Stomach smooth muscle (tissue), 2 donors: ENCODE results near the gene SLC2A5.

Source experiments
- H3K27ac ChIP-seq: one replicate; pipeline ENCODE4 v1.7.0; 2013; ENCODE audit warnings: mild to moderate bottlenecking, low read length, inconsistent platforms
- H3K27me3 ChIP-seq, 2 donors: one replicate each; pipeline ENCODE4 v1.7.0; 2013; ENCODE audit warnings: low read length in 2 of 2; ENCODE audit not compliant: insufficient read depth in 2 of 2, control insufficient read depth in 1 of 2
- H3K36me3 ChIP-seq, 2 donors: one replicate each; pipeline ENCODE4 v1.7.0; 2013; ENCODE audit warnings: low read length in 2 of 2; ENCODE audit not compliant: control insufficient read depth in 2 of 2, insufficient read depth in 2 of 2
- H3K4me1 ChIP-seq: one replicate; pipeline ENCODE4 v1.7.0; 2013; ENCODE audit warnings: low read length; ENCODE audit not compliant: control insufficient read depth, insufficient read depth
- H3K4me3 ChIP-seq, 2 donors: one replicate each; pipeline ENCODE4 v1.7.0; 2013; ENCODE audit warnings: low read length in 2 of 2
- H3K9ac ChIP-seq, 2 donors: one replicate each; pipeline ENCODE4 v1.7.0; 2013; ENCODE audit warnings: low read length in 2 of 2, mild to moderate bottlenecking in 1 of 2
- H3K9me3 ChIP-seq, 2 donors: one replicate each; pipeline ENCODE4 v1.7.0; 2013; ENCODE audit warnings: low read length in 2 of 2; ENCODE audit not compliant: control insufficient read depth in 2 of 2
- donor health status: healthy.
- donor health status: Pancreatic carcinoma.

SLC2A5 gene

GRCh38 chr1:9044236-9044635, 25.2 kb downstream of the SLC2A5 start:
- Histone ChIP-seq H3K27me3 (peaks cover 0 to 4% of the 10 kb centered on the region in 2 donors), H3K9ac (no peak overlapping the region), H3K4me3 (no peak overlapping the region), H3K9me3 (no peaks in the 10 kb centered on the region), H3K27ac (no peak overlapping the region), H3K36me3 (no peaks in the 10 kb centered on the region), H3K4me1 (peaks cover under 1% of the 10 kb centered on the region)

- Histone ChIP-seq H3K36me3 (no peaks in the 10 kb centered on the region), H3K4me1 (peaks cover 3% of the 10 kb centered on the region), H3K27ac (no peak overlapping the region), H3K4me3 (no peak overlapping the region), H3K9ac (no peak overlapping the region), H3K9me3 (no peaks in the 10 kb centered on the region), H3K27me3 (peaks cover 0 to 4% of the 10 kb centered on the region in 2 donors)
These were observed 27.2 kb downstream of the SLC2A5 start for GRCh38 chr1:9042272-9042671.

GRCh38 chr1:9041116-9041779, 28.2 kb downstream of the SLC2A5 start:
- Histone ChIP-seq H3K27ac (no peak overlapping the region), H3K4me1 (peaks cover 3% of the 10 kb centered on the region), H3K4me3 (no peak overlapping the region), H3K9ac (no peak overlapping the region), H3K27me3 (peaks cover 0 to 4% of the 10 kb centered on the region in 2 donors), H3K9me3 (no peaks in the 10 kb centered on the region), H3K36me3 (no peaks in the 10 kb centered on the region)

GRCh38 chr1:9040659-9041030, 28.8 kb downstream of the SLC2A5 start:
- H3K4me3 ChIP-seq = no peak overlapping the region
- H3K9me3 ChIP-seq = peaks cover 0 to under 1% of the 10 kb centered on the region in 2 donors
- peaks cover 0 to 4% of the 10 kb centered on the region in 2 donors for H3K27me3 ChIP-seq
- peaks cover 3% of the 10 kb centered on the region for H3K4me1 ChIP-seq
- H3K27ac ChIP-seq = no peak overlapping the region
- no peak overlapping the region for H3K9ac ChIP-seq
- H3K36me3 ChIP-seq = no peaks in the 10 kb centered on the region

GRCh38 chr1:9039761-9040658, 29.4 kb downstream of the SLC2A5 start:
- Histone ChIP-seq H3K27ac (no peak overlapping the region), H3K4me3 (no peak overlapping the region), H3K9me3 (peaks cover 3 to 6% of the 10 kb centered on the region in 2 donors), H3K9ac (no peak overlapping the region), H3K4me1 (peaks cover 3% of the 10 kb centered on the region), H3K36me3 (no peaks in the 10 kb centered on the region), H3K27me3 (peaks cover 0 to 4% of the 10 kb centered on the region in 2 donors)

- H3K4me3 ChIP-seq = no peak overlapping the region
These were observed 30.3 kb downstream of the SLC2A5 start for GRCh38 chr1:9038881-9039760.

GRCh38 chr1:9038338-9038650, 31.1 kb downstream of the SLC2A5 start:
- Histone ChIP-seq H3K9ac (no peak overlapping the region), H3K27ac (no peak overlapping the region), H3K36me3 (no peaks in the 10 kb centered on the region), H3K9me3 (peaks cover 6 to 7% of the 10 kb centered on the region in 2 donors), H3K4me3 (no peak overlapping the region), H3K4me1 (peaks cover 3% of the 10 kb centered on the region), H3K27me3 (peaks cover 0 to 4% of the 10 kb centered on the region in 2 donors)

More at GRCh38 chr1:9038881-9039760, 30.3 kb downstream of the SLC2A5 start:
- H3K27ac ChIP-seq = no peak overlapping the region
- peaks cover 3% of the 10 kb centered on the region for H3K4me1 ChIP-seq
- H3K27me3 ChIP-seq = peaks cover 0 to 4% of the 10 kb centered on the region in 2 donors
- no peaks in the 10 kb centered on the region for H3K36me3 ChIP-seq
- H3K9ac ChIP-seq = no peak overlapping the region
- H3K9me3 ChIP-seq = peaks cover 6 to 7% of the 10 kb centered on the region in 2 donors

- Histone ChIP-seq H3K4me1 (peaks cover 3% of the 10 kb centered on the region), H3K27ac (no peak overlapping the region), H3K36me3 (no peaks in the 10 kb centered on the region), H3K4me3 (no peak overlapping the region), H3K27me3 (peaks cover 0 to 4% of the 10 kb centered on the region in 2 donors), H3K9me3 (peaks cover 6 to 7% of the 10 kb centered on the region in 2 donors), H3K9ac (no peak overlapping the region)
These were observed 31.7 kb downstream of the SLC2A5 start for GRCh38 chr1:9037476-9038337.

GRCh38 chr1:9035226-9035625, 34.2 kb downstream of the SLC2A5 start:
- peaks cover 6 to 7% of the 10 kb centered on the region in 2 donors for H3K9me3 ChIP-seq
- peaks cover 0 to 4% of the 10 kb centered on the region in 2 donors for H3K27me3 ChIP-seq
- H3K4me3 ChIP-seq = no peak overlapping the region
- no peak overlapping the region for H3K27ac ChIP-seq
- no peak overlapping the region for H3K9ac ChIP-seq
- H3K36me3 ChIP-seq = no peaks in the 10 kb centered on the region
- peaks cover 17% of the 10 kb centered on the region for H3K4me1 ChIP-seq

- Histone ChIP-seq H3K27ac (no peak overlapping the region), H3K4me3 (no peak overlapping the region), H3K36me3 (no peaks in the 10 kb centered on the region), H3K4me1 (peaks cover 14% of the 10 kb centered on the region), H3K27me3 (no peaks in the 10 kb centered on the region), H3K9me3 (peaks cover 7 to 12% of the 10 kb centered on the region in 2 donors), H3K9ac (no peak overlapping the region)
These were observed 36.1 kb downstream of the SLC2A5 start for GRCh38 chr1:9033363-9033762.
